SK-N-SH (cell line): Measurements from ENCODE around the gene SLC25A42. TPM values are rescaled to one million over a fixed set of nuclear protein-coding genes. Genes with fewer than 3 reads are reported as not detected.

Source experiments
- CTCF ChIA-PET: fragments of 300-600, 350-600 bp; formaldehyde crosslinking; extraction: SDS; loops from one replicate; lab custom pipeline; 2021; lab: Yijun Ruan, JAX
- POLR2A ChIA-PET: fragments of 350-600 bp; sonication (Branson Sonifier 250); formaldehyde crosslinking; extraction: SDS; loops from one replicate; lab custom pipeline; 2020; ENCODE audit warnings: antibody characterized with exemption, inconsistent platforms; lab: Yijun Ruan, JAX
- DNase-seq: peaks from one replicate; pipeline ENCODE4 v3.0.0; 2012
- H2AFZ ChIP-seq: fragments of 200-600 bp; sonication (generic); 2 replicates; pipeline ENCODE4 v1.8.1; 2016; ENCODE audit warnings: antibody characterized with exemption, mild to moderate bottlenecking, low read depth
- H3F3A ChIP-seq: fragments of 200-600 bp; sonication (generic); replicated peaks from 2 replicates; pipeline ENCODE3; 2016; ENCODE audit warnings: antibody characterized with exemption, mild to moderate bottlenecking; ENCODE audit not compliant: insufficient read depth
- H3K27ac ChIP-seq, 2 experiments: fragments of 200-500 bp in 1 of 2; fragments of 200-600 bp in 1 of 2; sonication (Bioruptor generic) in 1 of 2; sonication (generic), shearing (Covaris generic) in 1 of 2; 2 replicates each; pipeline versions ENCODE4 v1.5.1 to v1.6.1; 2014 to 2016; ENCODE audit warnings: low read depth in 2 of 2, inconsistent platforms in 1 of 2, low read length in 1 of 2, mild to moderate bottlenecking in 1 of 2, mixed read lengths in 1 of 2
- H3K27me3 ChIP-seq: fragments of 200-600 bp; sonication (generic), shearing (Covaris generic); 2 replicates; pipeline ENCODE4 v1.6.1; 2016; ENCODE audit warnings: mixed run types; ENCODE audit not compliant: insufficient read depth
- H3K36me3 ChIP-seq, 2 experiments: fragments of 200-500 bp in 1 of 2; fragments of 200-600 bp in 1 of 2; sonication (Bioruptor generic) in 1 of 2; sonication (generic) in 1 of 2; replicated peaks in 1 of 2; 2 replicates each; pipeline versions ENCODE3 to v1.5.1; 2014 to 2016; ENCODE audit warnings: low read length in 1 of 2, mild to moderate bottlenecking in 1 of 2; ENCODE audit not compliant: insufficient read depth in 2 of 2, control insufficient read depth in 1 of 2
- H3K4me1 ChIP-seq, 2 experiments: fragments of 200-500 bp in 1 of 2; fragments of 200-600 bp in 1 of 2; sonication (Bioruptor generic) in 1 of 2; sonication (generic), shearing (Covaris generic) in 1 of 2; 2 replicates each; pipeline versions ENCODE4 v1.5.1 to v1.6.1; 2014 to 2016; ENCODE audit warnings: low read depth in 1 of 2, low read length in 1 of 2, mixed run types in 1 of 2; ENCODE audit not compliant: insufficient read depth in 2 of 2, control insufficient read depth in 1 of 2
- H3K4me2 ChIP-seq: fragments of 200-600 bp; sonication (generic), shearing (Covaris generic); 2 replicates; pipeline ENCODE4 v1.6.1; 2017; ENCODE audit warnings: mixed run types
- H3K4me3 ChIP-seq, 2 experiments: fragments of 200-500 bp in 1 of 2; fragments of 200-600 bp in 1 of 2; sonication (Bioruptor generic) in 1 of 2; sonication (generic), shearing (Covaris generic) in 1 of 2; 2 replicates each; pipeline versions ENCODE4 v1.5.1 to v1.8.1; 2014 to 2016; ENCODE audit warnings: low read depth in 2 of 2, inconsistent platforms in 1 of 2, low read length in 1 of 2, mild to moderate bottlenecking in 1 of 2, mixed read lengths in 1 of 2, moderate library complexity in 1 of 2
- H3K79me2 ChIP-seq: fragments of 200-600 bp; sonication (generic); 2 replicates; pipeline ENCODE4 v1.8.1; 2017; ENCODE audit warnings: mild to moderate bottlenecking; ENCODE audit not compliant: insufficient read depth
- H3K9ac ChIP-seq: fragments of 200-600 bp; sonication (generic); 2 replicates; pipeline ENCODE4 v1.6.1; 2017; ENCODE audit warnings: mixed run types
- H3K9me2 ChIP-seq: fragments of 200-600 bp; sonication (generic); 2 replicates; pipeline ENCODE4 v1.6.1; 2017; ENCODE audit warnings: mixed run types
- H3K9me3 ChIP-seq: fragments of 200-600 bp; sonication (generic); 2 replicates; pipeline ENCODE4 v1.6.1; 2017; ENCODE audit warnings: mixed run types, mild to moderate bottlenecking, moderate library complexity
- H4K20me1 ChIP-seq: fragments of 200-600 bp; sonication (generic); 2 replicates; pipeline ENCODE4 v1.6.1; 2017; ENCODE audit warnings: mild to moderate bottlenecking, mixed run types; ENCODE audit not compliant: insufficient read depth
- CTCF ChIP-seq: fragments of 200-600 bp; sonication (generic); IDR thresholded peaks from 2 replicates; pipeline ENCODE4 v1.6.1; 2017; ENCODE audit warnings: antibody characterized with exemption, mild to moderate bottlenecking, moderate library complexity
- ELF1 ChIP-seq: IDR thresholded peaks from 2 replicates; pipeline ENCODE4 v1.4.0; 2012
- EZH2phosphoT487 ChIP-seq: fragments of 200-600 bp; sonication (generic); IDR thresholded peaks from 2 replicates; pipeline ENCODE4 v1.6.1; 2017; ENCODE audit warnings: low read depth, mixed run types, mild to moderate bottlenecking, antibody characterized with exemption, moderate library complexity, borderline replicate concordance
- FOXJ3 ChIP-seq: sonication (generic); formaldehyde crosslinking; IDR thresholded peaks from 2 replicates; pipeline ENCODE4 v1.5.1; 2020; ENCODE audit warnings: mild to moderate bottlenecking, missing genetic modification reagents
- GABPA ChIP-seq: IDR thresholded peaks from 2 replicates; pipeline ENCODE4 v1.4.0; 2012; ENCODE audit warnings: low read depth, mild to moderate bottlenecking
- JUND ChIP-seq: IDR thresholded peaks from 2 replicates; pipeline ENCODE4 v1.4.0; 2012
- MEF2A ChIP-seq: IDR thresholded peaks from 2 replicates; pipeline ENCODE4 v1.4.0; 2012; ENCODE audit warnings: low read depth, borderline replicate concordance
- NFIC ChIP-seq: IDR thresholded peaks from 2 replicates; pipeline ENCODE4 v1.4.0; 2012; ENCODE audit warnings: borderline replicate concordance
- POLR2AphosphoS5 ChIP-seq: IDR thresholded peaks from 2 replicates; pipeline ENCODE4 v1.6.1; 2012; ENCODE audit warnings: low read depth, low read length
- RFX5 ChIP-seq: IDR thresholded peaks from 2 replicates; pipeline ENCODE4 v1.6.1; 2012; ENCODE audit warnings: mild to moderate bottlenecking, improper control_type of control experiment, low read length
- SMC3 ChIP-seq: IDR thresholded peaks from 2 replicates; pipeline ENCODE4 v1.6.1; 2012; ENCODE audit warnings: low read depth, low read length, improper control_type of control experiment
- TCF12 ChIP-seq: IDR thresholded peaks from 2 replicates; pipeline ENCODE4 v1.4.0; 2012
- TEAD4 ChIP-seq: IDR thresholded peaks from 2 replicates; pipeline ENCODE4 v1.4.0; 2012; ENCODE audit warnings: mild to moderate bottlenecking, borderline replicate concordance; ENCODE audit not compliant: insufficient read depth
- WGBS: methylation state at CpG from one replicate; pipeline ENCODE4 v1.1.6; 2017; ENCODE audit warnings: low lambda C conversion rate; 5-methylcytosine and 5-hydroxymethylcytosine counted together
- polyA plus RNA-seq, 3 experiments: library from polyadenylated mRNA; depleted of rRNA; stranded (reverse); fragments of >200 nt; gene quantifications; 2 replicates each; pipeline ENCODE4 v1.2.3, GENCODE V29; 2012
- TF ChIP-seq, protein P1 (sequence below): fragments of 150-350 bp; IDR thresholded peaks from 2 replicates; pipeline ENCODE4 v1.6.1; 2017; ENCODE audit warnings: antibody characterized with exemption, low read length, low read depth, borderline replicate concordance
- TF ChIP-seq, protein P2 (sequence below): fragments of 150-350 bp; IDR thresholded peaks from 2 replicates; pipeline ENCODE4 v1.6.1; 2016; ENCODE audit warnings: mild to moderate bottlenecking, low read depth, low read length
- TF ChIP-seq, protein P3 (sequence below): IDR thresholded peaks from 2 replicates; pipeline ENCODE4 v1.4.0; 2012; ENCODE audit warnings: low read depth

Gene SLC25A42
- polyA plus RNA-seq, 1 of the 3 experiments (the other 2 are of a cell fraction), result 6.1 TPM

DNA sequence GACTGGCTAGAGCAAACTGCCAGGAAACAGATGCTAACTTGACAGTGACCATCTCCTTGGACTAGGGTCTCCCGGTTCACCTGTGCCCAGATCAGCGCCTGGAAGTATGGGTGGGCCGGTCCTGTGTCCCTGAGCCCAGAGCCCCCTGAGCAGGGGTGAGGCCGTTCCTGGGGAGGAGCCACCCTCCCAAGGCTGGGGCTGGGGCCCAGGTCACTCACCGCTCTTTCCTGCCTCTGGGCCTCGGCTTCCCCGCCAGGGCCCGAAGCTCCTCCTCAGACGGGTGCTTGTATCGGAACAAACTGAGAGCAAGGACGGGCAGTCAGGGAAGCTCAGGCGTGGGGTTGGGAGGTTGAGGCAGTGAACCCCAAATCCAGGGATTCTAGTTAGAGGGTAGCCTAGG, 69.1 kb downstream of the SLC25A42 start:
- H3K27ac ChIP-seq, result no peak overlapping the region
- H3K36me3 ChIP-seq, result peaks cover 0 to 5% of the 10 kb centered on the region in 2 experiments
- peaks cover 0 to 8% of the 10 kb centered on the region in 2 experiments; a peak in 1 of 4 replicates for H3K4me1 ChIP-seq
- ChIA-PET CTCF (interaction anchor here (0.7 to 1.7 kb wide), 4 partner anchors 13 to 43 kb away, joined by 3 to 8 read pairs (median 4); no protein-coding TSS in a partner anchor), POLR2A (no interaction called here)
- no peaks in the 10 kb centered on the region for H3K9me2 ChIP-seq
- H3K9me3 ChIP-seq, result no peaks in the 10 kb centered on the region
- H3K4me2 ChIP-seq, result no peak overlapping the region
- DNase-seq, result no peak
- no peak overlapping the region for H2AFZ ChIP-seq
- no peak overlapping the region for H3K4me3 ChIP-seq
- H3K79me2 ChIP-seq, result peaks cover 6% of the 10 kb centered on the region; the same call in 1 of the 2 replicates
- TF ChIP-seq MEF2A (no peak), TEAD4 (no peak), TCF12 (no peak), GABPA (no peak), RFX5 (no peak), JUND (no peak), POLR2AphosphoS5 (no peak), FOXJ3 (CRISPR knock-in tag) (no peak), NFIC (no peak), SMC3 (no peak)
- TF ChIP-seq, protein P1, sequence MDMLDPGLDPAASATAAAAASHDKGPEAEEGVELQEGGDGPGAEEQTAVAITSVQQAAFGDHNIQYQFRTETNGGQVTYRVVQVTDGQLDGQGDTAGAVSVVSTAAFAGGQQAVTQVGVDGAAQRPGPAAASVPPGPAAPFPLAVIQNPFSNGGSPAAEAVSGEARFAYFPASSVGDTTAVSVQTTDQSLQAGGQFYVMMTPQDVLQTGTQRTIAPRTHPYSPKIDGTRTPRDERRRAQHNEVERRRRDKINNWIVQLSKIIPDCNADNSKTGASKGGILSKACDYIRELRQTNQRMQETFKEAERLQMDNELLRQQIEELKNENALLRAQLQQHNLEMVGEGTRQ, result no peak
- TF ChIP-seq, protein P2, sequence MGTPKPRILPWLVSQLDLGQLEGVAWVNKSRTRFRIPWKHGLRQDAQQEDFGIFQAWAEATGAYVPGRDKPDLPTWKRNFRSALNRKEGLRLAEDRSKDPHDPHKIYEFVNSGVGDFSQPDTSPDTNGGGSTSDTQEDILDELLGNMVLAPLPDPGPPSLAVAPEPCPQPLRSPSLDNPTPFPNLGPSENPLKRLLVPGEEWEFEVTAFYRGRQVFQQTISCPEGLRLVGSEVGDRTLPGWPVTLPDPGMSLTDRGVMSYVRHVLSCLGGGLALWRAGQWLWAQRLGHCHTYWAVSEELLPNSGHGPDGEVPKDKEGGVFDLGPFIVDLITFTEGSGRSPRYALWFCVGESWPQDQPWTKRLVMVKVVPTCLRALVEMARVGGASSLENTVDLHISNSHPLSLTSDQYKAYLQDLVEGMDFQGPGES, result no peak
- no peaks in the 10 kb centered on the region for H4K20me1 ChIP-seq
- no peaks in the 10 kb centered on the region for H3F3A ChIP-seq
- H3K27me3 ChIP-seq, result no peaks in the 10 kb centered on the region
- 95% methylated on average over 7 of the region's 12 CpGs for WGBS
- H3K9ac ChIP-seq, result no peak overlapping the region

- no peak overlapping the region for H3K27ac ChIP-seq
- no peaks in the 10 kb centered on the region for H3K27me3 ChIP-seq
- H3F3A ChIP-seq, result no peaks in the 10 kb centered on the region
- peaks cover 0 to 8% of the 10 kb centered on the region in 2 experiments; a peak in 1 of 4 replicates for H3K4me1 ChIP-seq
- H3K9me3 ChIP-seq, result no peaks in the 10 kb centered on the region
- H3K79me2 ChIP-seq, result peaks cover 8% of the 10 kb centered on the region; the same call in 1 of the 2 replicates
- H3K4me3 ChIP-seq, result no peak overlapping the region
- 94% methylated on average over 6 of the region's 6 CpGs for WGBS
- no peak for DNase-seq
- H2AFZ ChIP-seq, result no peak overlapping the region
- H3K9me2 ChIP-seq, result no peaks in the 10 kb centered on the region
- H4K20me1 ChIP-seq, result no peaks in the 10 kb centered on the region
- ChIA-PET POLR2A (no interaction called here), CTCF (interaction anchor here (0.6 to 1.7 kb wide), 5 partner anchors 12 to 238 kb away, joined by 3 to 8 read pairs (median 3); partner anchors contain the start of gene CERS1)
- no peak overlapping the region for H3K4me2 ChIP-seq
- no peak overlapping the region for H3K9ac ChIP-seq
- TF ChIP-seq EZH2phosphoT487 (no peak), CTCF (no peak), ELF1 (no peak)
- TF ChIP-seq, protein P3, sequence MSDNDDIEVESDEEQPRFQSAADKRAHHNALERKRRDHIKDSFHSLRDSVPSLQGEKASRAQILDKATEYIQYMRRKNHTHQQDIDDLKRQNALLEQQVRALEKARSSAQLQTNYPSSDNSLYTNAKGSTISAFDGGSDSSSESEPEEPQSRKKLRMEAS, result no peak
- no peaks in the 10 kb centered on the region for H3K36me3 ChIP-seq
Observed at GRCh38 chr19:19133985-19134384, 70.2 kb downstream of the SLC25A42 start.
